G401 (cell line): ENCODE results near the gene CAT. TPM values are rescaled to one million over a fixed set of nuclear protein-coding genes. Genes with fewer than 3 reads are reported as not detected.

Experiments
- DNase-seq: peaks from one replicate; pipeline ENCODE4 v3.0.0-alpha.2; 2015; ENCODE audit warnings: low spot score
- in situ Hi-C: cut with HindIII; loops from 2 replicates; pipeline ENCODE4 v1.10.0; 2016; ENCODE audit warnings: low sequenced_read_pairs, mixed read lengths
- total RNA-seq: library from RNA; depleted of rRNA; stranded (reverse); fragments of >200 nt; shearing (Covaris generic); gene quantifications from 2 replicates; pipeline ENCODE4 v1.2.3, GENCODE V29; 2014; rRNA removed

Gene CAT
- 60.1 and 80.4 TPM in 2 replicates for total RNA-seq

GRCh38 chr11:34438529-34439507 lies at the start of gene CAT:
Gene CAT, plus strand, starts transcription at chr11:34438934. Its CDS starts 80 bp downstream, at chr11:34439014.
- in situ Hi-C loops, result no loop called here
- DNase-seq, result peak; percentile 86

GRCh38 chr11:34394771-34395300 lies 43.9 kb upstream of the CAT start:
- no peak for DNase-seq
- in situ Hi-C loops, result no loop called here

- in situ Hi-C loops, result no loop called here
These were observed 42.7 kb upstream of the CAT start for GRCh38 chr11:34395916-34396550.

GRCh38 chr11:34397120-34397519 lies 41.6 kb upstream of the CAT start:
- DNase-seq, result no peak
- in situ Hi-C loops, result no loop called here

More at GRCh38 chr11:34395916-34396550, 42.7 kb upstream of the CAT start:
- DNase-seq, result no peak

- DNase-seq, result no peak
- in situ Hi-C loops, result no loop called here
These were observed 40.9 kb upstream of the CAT start for GRCh38 chr11:34397811-34398210.

GRCh38 chr11:34403431-34403830 lies 35.3 kb upstream of the CAT start:
- no peak for DNase-seq
- in situ Hi-C loops, result no loop called here

GRCh38 chr11:34404280-34404679 lies 34.5 kb upstream of the CAT start:
- no peak for DNase-seq
- in situ Hi-C loops, result no loop called here

GRCh38 chr11:34405079-34405858 lies 33.5 kb upstream of the CAT start:
- no peak for DNase-seq
- in situ Hi-C loops, result no loop called here

GRCh38 chr11:34406413-34406812 lies 32.3 kb upstream of the CAT start:
- in situ Hi-C loops, result no loop called here
- DNase-seq, result no peak

- in situ Hi-C loops, result no loop called here
- no peak for DNase-seq
These were observed 31.5 kb upstream of the CAT start for GRCh38 chr11:34407121-34407813.

- no peak for DNase-seq
- in situ Hi-C loops, result no loop called here
These were observed 30.1 kb upstream of the CAT start for GRCh38 chr11:34408580-34409172.

- DNase-seq, result no peak
- in situ Hi-C loops, result no loop called here
These were observed 27.6 kb upstream of the CAT start for GRCh38 chr11:34411111-34411510.

- DNase-seq, result no peak
- in situ Hi-C loops, result no loop called here
These were observed 26.9 kb upstream of the CAT start for GRCh38 chr11:34411791-34412190.

GRCh38 chr11:34413263-34413662 lies 25.5 kb upstream of the CAT start:
- in situ Hi-C loops, result no loop called here
- no peak for DNase-seq

- no peak for DNase-seq
- in situ Hi-C loops, result no loop called here
These were observed 23.2 kb upstream of the CAT start for GRCh38 chr11:34415538-34415937.

- DNase-seq, result no peak
- in situ Hi-C loops, result no loop called here
These were observed 22.6 kb upstream of the CAT start for GRCh38 chr11:34416088-34416487.

GRCh38 chr11:34416766-34417165 lies 22.0 kb upstream of the CAT start:
- DNase-seq, result no peak
- in situ Hi-C loops, result no loop called here

- DNase-seq, result no peak
- in situ Hi-C loops, result no loop called here
These were observed 21.5 kb upstream of the CAT start for GRCh38 chr11:34417202-34417601.
